Right lobe of liver (tissue), 6 donors: Measurements from ENCODE around the gene AGL. TPM values are rescaled to one million over a fixed set of nuclear protein-coding genes. Genes with fewer than 3 reads are reported as not detected.
"Not testable (repeated sequence)": the region's sequence is repeated elsewhere in the genome, so short reads cannot be mapped to it uniquely, and the experiment has no call there.

ENCODE experiments used
- ATAC-seq, 4 donors: fragments of 200-7000 bp; cut with Tn5 transposase; one replicate each; pipeline ENCODE4 v1.9.1; 2020; ENCODE audit warnings: mild to moderate bottlenecking in 4 of 4, moderate library complexity in 4 of 4
- DNase-seq, 3 donors: peaks; one replicate each; pipeline ENCODE4 v3.0.0-alpha.2; 2020
- H3K27ac ChIP-seq, 3 donors: fragments of 200-600 bp; one replicate each; pipeline ENCODE4 v1.8.0; 2022
- H3K27me3 ChIP-seq, 2 donors: fragments of 200-600 bp; one replicate each; pipeline ENCODE4 v1.8.0; 2022
- H3K36me3 ChIP-seq, 4 donors: fragments of 200-600 bp; sonication (generic) in 1 of 4; one replicate each; pipeline versions ENCODE4 v1.5.1 to v1.8.0; 2017 to 2022; ENCODE audit warnings: control low read depth in 1 of 4
- H3K4me1 ChIP-seq, 4 donors: fragments of 200-600 bp; sonication (generic) in 1 of 4; one replicate each; pipeline versions ENCODE4 v1.5.1 to v1.8.0; 2017 to 2022; ENCODE audit warnings: control low read depth in 1 of 4
- H3K4me3 ChIP-seq, 3 donors: fragments of 200-600 bp; one replicate each; pipeline ENCODE4 v1.8.0; 2022
- H3K9me3 ChIP-seq, 4 donors: fragments of 200-600 bp; sonication (generic) in 1 of 4; one replicate each; pipeline versions ENCODE4 v1.5.1 to v1.8.0; 2017 to 2022; ENCODE audit warnings: control low read depth in 1 of 4
- POLR2A ChIP-seq: fragments of 450-650 bp; IDR thresholded peaks from one replicate; pipeline ENCODE4 v1.6.1; 2017; ENCODE audit warnings: antibody characterized with exemption, mild to moderate bottlenecking
- WGBS: methylation state at CpG from one replicate; pipeline ENCODE4 v1.1.6; 2018; ENCODE audit warnings: low coverage, low lambda C conversion rate; ENCODE audit not compliant: insufficient coverage; ENCODE audit errors: missing lambda C conversion rate; 5-methylcytosine and 5-hydroxymethylcytosine counted together
- intact Hi-C, 2 donors: fragments of 100-400 bp; cut with DNase I; formaldehyde crosslinking; loops; one replicate each; pipeline versions ENCODE4 v1.11.2 to v1.14.1; 2022
- total RNA-seq, 6 experiments: library from RNA; depleted of rRNA in 2 of 6; stranded (reverse); fragments of >200 nt in 2 of 6; fragmentation: NEBNext Ultra II Directional in 3 of 6; extraction: Animal tissue kit (Norgen Biotek cat#: 25700) in 3 of 6; gene quantifications; one replicate each; pipeline versions ENCODE4 v1.1.0 to v1.2.4, GENCODE V29; 2016 to 2023
- TF ChIP-seq, protein P1 (sequence below), 4 donors: fragments of 200-600 bp in 3 of 4; fragments of 450-650 bp in 1 of 4; IDR thresholded peaks; one replicate each; pipeline versions ENCODE4 v1.5.1 to v1.8.0; 2016 to 2022; ENCODE audit warnings: antibody characterized with exemption in 4 of 4, mild to moderate bottlenecking in 2 of 4
- donor health status: DM: no; HTN: yes; CAD: no.
- donor health status: DM: no; HTN: no; CAD: no.
- donor health status: DM: no; HTN: no; CAD: no.
- donor health status: DM: no; HTN: yes; CAD: no.
- donor health status: DM: no; HTN: yes; CAD: no.

The AGL gene
- total RNA-seq, 6 experiments from 2014 or later = 22.5 to 46.5 (median 33.5) TPM

DNA sequence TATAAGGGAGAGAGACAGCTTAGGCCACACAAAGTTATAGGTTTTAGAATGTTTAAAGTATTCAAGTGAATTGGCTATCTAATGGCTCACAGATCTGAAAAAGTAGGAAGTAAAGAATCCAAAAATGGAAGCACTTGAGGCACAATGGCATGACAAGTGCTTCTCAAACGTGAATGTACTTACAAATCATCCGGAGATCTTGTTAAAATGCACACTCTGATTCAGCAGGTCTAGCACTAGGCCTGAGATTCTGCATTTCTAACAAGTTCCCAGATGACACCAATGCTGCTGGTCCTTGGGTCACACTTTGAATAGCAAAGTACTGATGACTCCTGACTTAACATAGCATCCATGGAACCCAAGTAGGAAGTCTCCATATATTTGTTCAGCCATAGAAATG, 20.9 kb upstream of the AGL start:
- no peak for TF ChIP-seq POLR2A
- TF ChIP-seq, protein P1, sequence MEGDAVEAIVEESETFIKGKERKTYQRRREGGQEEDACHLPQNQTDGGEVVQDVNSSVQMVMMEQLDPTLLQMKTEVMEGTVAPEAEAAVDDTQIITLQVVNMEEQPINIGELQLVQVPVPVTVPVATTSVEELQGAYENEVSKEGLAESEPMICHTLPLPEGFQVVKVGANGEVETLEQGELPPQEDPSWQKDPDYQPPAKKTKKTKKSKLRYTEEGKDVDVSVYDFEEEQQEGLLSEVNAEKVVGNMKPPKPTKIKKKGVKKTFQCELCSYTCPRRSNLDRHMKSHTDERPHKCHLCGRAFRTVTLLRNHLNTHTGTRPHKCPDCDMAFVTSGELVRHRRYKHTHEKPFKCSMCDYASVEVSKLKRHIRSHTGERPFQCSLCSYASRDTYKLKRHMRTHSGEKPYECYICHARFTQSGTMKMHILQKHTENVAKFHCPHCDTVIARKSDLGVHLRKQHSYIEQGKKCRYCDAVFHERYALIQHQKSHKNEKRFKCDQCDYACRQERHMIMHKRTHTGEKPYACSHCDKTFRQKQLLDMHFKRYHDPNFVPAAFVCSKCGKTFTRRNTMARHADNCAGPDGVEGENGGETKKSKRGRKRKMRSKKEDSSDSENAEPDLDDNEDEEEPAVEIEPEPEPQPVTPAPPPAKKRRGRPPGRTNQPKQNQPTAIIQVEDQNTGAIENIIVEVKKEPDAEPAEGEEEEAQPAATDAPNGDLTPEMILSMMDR (IDR thresholded peaks at IDR 0.05) = no peak
- Histone ChIP-seq H3K4me3 (no peak overlapping the region), H3K4me1 (no peaks in the 10 kb centered on the region), H3K36me3 (no peaks in the 10 kb centered on the region), H3K27me3 (no peaks in the 10 kb centered on the region), H3K27ac (no peak overlapping the region), H3K9me3 (no peaks in the 10 kb centered on the region)
- WGBS = 52% methylated on average over 2 of the region's 2 CpGs
- intact Hi-C loops = no loop called here
- ATAC-seq (no peak), DNase-seq (no peak)

DNA sequence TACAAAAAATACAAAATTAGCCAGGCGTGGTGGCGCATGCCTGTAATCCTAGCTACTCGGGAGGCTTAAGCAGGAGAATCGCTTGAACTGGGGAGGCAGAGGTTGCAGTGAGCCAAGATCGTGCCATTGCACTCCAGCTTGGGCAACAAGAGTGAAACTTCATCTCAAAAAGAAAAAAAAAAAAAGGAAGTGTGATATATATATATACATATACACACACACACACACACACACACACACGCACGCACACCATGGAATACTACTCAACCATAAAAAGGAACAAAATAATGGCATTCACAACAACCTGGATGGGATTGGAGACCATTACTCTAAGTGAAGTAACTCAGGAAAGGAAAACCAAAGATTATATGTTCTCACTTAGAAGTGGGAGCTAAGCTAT, 16.2 kb upstream of the AGL start:
- H3K9me3 ChIP-seq, ATAC-seq, H3K4me1 ChIP-seq, H3K27me3 ChIP-seq, H3K27ac ChIP-seq, intact Hi-C loops, DNase-seq, H3K4me3 ChIP-seq, H3K36me3 ChIP-seq: not testable (repeated sequence)
- WGBS = 97% methylated on average over 7 of the region's 7 CpGs

DNA sequence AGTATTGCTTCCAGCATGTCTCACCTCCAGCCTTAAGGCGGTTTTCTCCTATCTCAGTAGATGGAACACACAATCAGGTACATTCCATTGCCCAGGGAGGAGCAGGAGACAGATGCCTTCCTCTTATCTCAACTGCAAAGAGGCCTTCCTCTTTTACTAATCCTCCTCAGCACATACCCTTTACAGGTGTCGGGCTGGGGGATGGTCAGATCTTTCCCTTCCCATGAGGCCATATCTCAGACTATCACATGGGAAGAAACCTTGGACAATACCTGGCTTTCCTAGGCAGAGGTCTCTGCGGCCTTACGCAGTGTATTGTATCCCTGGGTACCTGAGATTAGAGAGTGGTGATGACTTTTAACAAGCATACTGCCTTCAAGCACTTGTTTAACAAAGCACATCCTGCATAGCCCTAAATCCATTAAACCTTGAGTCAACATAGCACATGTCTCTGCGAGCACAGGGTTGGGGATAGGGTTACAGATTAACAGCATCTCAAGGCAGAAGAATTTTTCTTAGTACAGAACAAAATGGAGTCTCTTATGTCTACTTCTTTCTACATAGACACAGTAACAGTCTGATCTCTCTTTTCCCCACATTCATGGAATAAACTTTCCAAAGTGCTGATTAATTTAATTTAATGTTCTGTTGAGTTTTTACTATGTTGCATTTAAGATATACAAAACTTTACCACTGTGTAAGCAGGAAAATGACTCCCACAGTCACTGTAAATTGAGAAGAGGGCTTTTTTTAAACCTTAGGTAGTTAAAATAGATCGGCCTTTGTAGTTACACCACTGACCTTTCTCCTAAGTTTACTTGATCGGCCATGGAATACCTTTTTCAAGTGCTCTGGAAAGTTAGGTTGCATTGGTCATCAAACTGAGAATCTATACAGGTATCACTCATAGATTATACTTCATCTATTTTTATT, 13.7 kb upstream of the AGL start:
- H3K4me1 ChIP-seq, intact Hi-C loops, H3K27me3 ChIP-seq, DNase-seq, H3K9me3 ChIP-seq, H3K36me3 ChIP-seq, H3K27ac ChIP-seq, H3K4me3 ChIP-seq, ATAC-seq: not testable (repeated sequence)
- WGBS = 70% methylated on average over 7 of the region's 7 CpGs

DNA sequence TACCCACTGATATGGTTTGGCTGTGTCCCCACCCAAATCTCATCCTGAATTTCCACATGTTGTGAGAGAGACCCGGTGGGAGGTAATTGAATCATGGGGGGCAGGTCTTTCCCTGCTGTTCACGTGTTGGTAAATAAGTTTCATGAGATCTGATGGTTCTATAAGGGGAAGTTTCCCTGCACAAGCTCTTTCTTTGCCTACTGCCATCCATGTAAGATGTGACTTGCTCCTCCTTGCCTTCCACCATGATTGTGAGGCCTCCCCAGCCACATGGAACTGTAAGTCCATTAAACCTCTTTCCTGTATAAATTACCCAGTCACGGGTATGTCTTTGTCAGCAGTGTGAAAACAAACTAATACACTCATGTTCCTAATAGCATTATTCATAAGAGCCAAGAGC, 9.8 kb upstream of the AGL start:
- H3K4me3 ChIP-seq, H3K36me3 ChIP-seq, H3K9me3 ChIP-seq, H3K27ac ChIP-seq, H3K27me3 ChIP-seq, ATAC-seq, H3K4me1 ChIP-seq, intact Hi-C loops, DNase-seq: not testable (repeated sequence)
- 89% methylated on average over 2 of the region's 3 CpGs for whole genome bisulfite sequencing

DNA sequence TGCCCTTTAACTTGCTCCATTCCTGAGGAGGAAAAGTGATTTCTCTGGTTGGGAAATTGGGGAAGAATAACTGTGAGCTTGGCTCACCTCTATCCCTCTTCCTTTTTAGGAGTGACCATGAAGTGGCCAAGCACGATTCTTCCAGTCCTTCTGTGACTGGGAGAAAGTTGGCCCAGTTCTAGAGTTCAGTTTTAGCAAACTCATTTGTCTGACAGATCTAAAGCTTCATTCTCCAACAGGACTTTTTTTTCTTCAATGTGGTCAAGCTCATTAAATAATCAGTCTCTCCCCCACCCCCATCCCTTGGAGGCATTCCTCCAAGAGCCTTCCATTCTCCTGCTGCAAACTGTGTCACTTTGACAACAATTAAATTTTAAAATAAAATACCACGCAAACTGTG, 6.4 kb upstream of the AGL start:
- Histone ChIP-seq H3K27me3 (no peaks in the 10 kb centered on the region), H3K4me3 (no peak overlapping the region), H3K4me1 (no peaks in the 10 kb centered on the region), H3K36me3 (no peaks in the 10 kb centered on the region), H3K27ac (no peak overlapping the region), H3K9me3 (no peaks in the 10 kb centered on the region)
- no peak for DNase-seq
- intact Hi-C loops = no loop called here
- WGBS = 83% methylated on average over 2 of the region's 2 CpGs
- TF ChIP-seq, protein P1 (IDR thresholded peaks at IDR 0.05) = no peak
- no peak for TF ChIP-seq POLR2A
- ATAC-seq = no peak

DNA sequence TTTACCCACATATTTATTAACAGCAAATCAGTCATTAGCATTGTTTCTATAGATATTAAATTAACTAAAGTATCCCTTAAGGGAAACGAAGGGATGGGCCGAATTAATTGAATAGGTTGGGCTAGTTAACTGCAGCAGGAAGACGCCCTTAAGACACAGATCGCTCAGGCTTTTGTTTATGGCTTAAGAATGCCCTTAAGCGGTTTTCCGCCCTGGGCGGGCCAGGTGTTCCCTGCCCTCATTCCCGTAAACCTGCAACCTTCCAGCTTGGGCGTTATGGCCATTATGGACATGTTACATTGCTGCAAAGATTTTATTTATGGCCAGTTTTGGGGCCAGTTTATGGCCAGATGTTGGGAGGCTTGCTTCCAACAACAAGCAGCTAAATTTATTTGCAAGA, 5.0 kb upstream of the AGL start:
- H3K4me1 ChIP-seq, H3K27me3 ChIP-seq, H3K27ac ChIP-seq, H3K9me3 ChIP-seq, ATAC-seq, intact Hi-C loops, H3K4me3 ChIP-seq, DNase-seq, H3K36me3 ChIP-seq: not testable (repeated sequence)
- WGBS = 96% methylated on average over 9 of the region's 9 CpGs
